Measurements from ENCODE around the gene PLCB4.

PLCB4 gene

DNA sequence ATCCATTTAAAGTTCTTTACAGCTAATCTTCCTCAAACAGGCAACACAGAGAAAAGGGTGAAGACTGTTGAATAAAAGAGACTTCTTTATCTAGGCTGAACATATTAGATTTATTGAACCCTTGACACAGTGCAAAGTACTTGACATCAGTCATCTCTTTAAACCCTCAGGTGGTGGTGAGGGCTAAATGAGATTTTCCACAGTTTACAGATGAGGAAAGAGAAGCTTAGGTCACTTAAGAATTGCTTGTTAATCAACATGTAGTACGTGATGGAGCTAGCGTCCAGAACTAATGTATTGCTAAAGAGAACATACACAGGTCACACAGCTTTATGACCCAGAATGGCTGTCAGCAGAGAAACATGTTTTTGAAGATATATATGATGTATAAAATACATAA, 252.1 kb downstream of the PLCB4 start:
- H4K20me1 ChIP-seq (ENCODE audit: low read depth, low read length): no peaks in the 10 kb centered on the region
- H3K4me2 ChIP-seq (ENCODE audit: low read depth, low read length, poor library complexity, severe bottlenecking): no peak overlapping the region
- H3K9me2 ChIP-seq (replicated peaks; ENCODE audit: insufficient read depth, low read length): no peaks in the 10 kb centered on the region
- no peak overlapping the region for H3K4me3 ChIP-seq (ENCODE audit: insufficient read depth, low read length, poor library complexity, severe bottlenecking)
- H2AFZ ChIP-seq (ENCODE audit: low read depth, low read length, severe bottlenecking): no peak overlapping the region
- H3K27me3 ChIP-seq (ENCODE audit: low read length): no peaks in the 10 kb centered on the region
- no peaks in the 10 kb centered on the region for H3K36me3 ChIP-seq (ENCODE audit: low read length)
- H3K9ac ChIP-seq (ENCODE audit: low read length): no peak overlapping the region
- H3F3A ChIP-seq (ENCODE audit: insufficient read depth): no peaks in the 10 kb centered on the region
- no peaks in the 10 kb centered on the region for H3K9me3 ChIP-seq (ENCODE audit: insufficient read depth, low read length)
- H3K27ac ChIP-seq (ENCODE audit: low read depth, low read length): no peak overlapping the region
- H3K79me2 ChIP-seq (ENCODE audit: insufficient read depth, low read length): no peaks in the 10 kb centered on the region
- TF ChIP-seq EZH2phosphoT487 (conservative IDR thresholded peaks at IDR 0.05; ENCODE audit: low read length): no peak
- TF ChIP-seq, protein P1, sequence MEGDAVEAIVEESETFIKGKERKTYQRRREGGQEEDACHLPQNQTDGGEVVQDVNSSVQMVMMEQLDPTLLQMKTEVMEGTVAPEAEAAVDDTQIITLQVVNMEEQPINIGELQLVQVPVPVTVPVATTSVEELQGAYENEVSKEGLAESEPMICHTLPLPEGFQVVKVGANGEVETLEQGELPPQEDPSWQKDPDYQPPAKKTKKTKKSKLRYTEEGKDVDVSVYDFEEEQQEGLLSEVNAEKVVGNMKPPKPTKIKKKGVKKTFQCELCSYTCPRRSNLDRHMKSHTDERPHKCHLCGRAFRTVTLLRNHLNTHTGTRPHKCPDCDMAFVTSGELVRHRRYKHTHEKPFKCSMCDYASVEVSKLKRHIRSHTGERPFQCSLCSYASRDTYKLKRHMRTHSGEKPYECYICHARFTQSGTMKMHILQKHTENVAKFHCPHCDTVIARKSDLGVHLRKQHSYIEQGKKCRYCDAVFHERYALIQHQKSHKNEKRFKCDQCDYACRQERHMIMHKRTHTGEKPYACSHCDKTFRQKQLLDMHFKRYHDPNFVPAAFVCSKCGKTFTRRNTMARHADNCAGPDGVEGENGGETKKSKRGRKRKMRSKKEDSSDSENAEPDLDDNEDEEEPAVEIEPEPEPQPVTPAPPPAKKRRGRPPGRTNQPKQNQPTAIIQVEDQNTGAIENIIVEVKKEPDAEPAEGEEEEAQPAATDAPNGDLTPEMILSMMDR (IDR thresholded peaks at IDR 0.05; ENCODE audit: insufficient read depth, low read length, poor library complexity, severe bottlenecking): no peak

DNA sequence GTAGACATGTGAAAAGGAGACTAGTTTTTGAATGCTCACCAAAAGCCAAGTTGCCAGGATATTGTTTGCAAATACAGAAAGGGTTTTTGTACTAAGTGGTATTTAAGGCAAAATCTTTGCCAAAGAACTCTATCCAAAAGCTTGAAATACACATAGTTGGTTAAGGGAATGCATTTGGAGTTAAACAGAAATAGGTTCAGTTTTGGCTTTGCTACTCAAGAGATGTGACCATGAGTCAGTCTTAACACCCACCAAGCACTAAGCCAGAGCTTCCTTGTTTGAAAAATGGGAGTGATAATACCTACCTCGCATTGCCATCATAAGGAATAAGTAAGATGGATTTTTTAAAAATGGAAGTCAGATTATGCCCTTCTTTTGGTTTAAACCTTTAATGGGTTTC, 253.8 kb downstream of the PLCB4 start:
- no peak overlapping the region for H3K9ac ChIP-seq (ENCODE audit: low read length)
- no peaks in the 10 kb centered on the region for H3F3A ChIP-seq (ENCODE audit: insufficient read depth)
- H3K4me2 ChIP-seq (ENCODE audit: low read depth, low read length, poor library complexity, severe bottlenecking): no peak overlapping the region
- no peak overlapping the region for H3K4me3 ChIP-seq (ENCODE audit: insufficient read depth, low read length, poor library complexity, severe bottlenecking)
- H3K9me3 ChIP-seq (ENCODE audit: insufficient read depth, low read length): no peaks in the 10 kb centered on the region
- no peak overlapping the region for H2AFZ ChIP-seq (ENCODE audit: low read depth, low read length, severe bottlenecking)
- no peak for TF ChIP-seq EZH2phosphoT487 (conservative IDR thresholded peaks at IDR 0.05; ENCODE audit: low read length)
- TF ChIP-seq, protein P1 (IDR thresholded peaks at IDR 0.05; ENCODE audit: insufficient read depth, low read length, poor library complexity, severe bottlenecking): no peak
- H3K27ac ChIP-seq (ENCODE audit: low read depth, low read length): no peak overlapping the region
- H3K79me2 ChIP-seq (ENCODE audit: insufficient read depth, low read length): no peaks in the 10 kb centered on the region
- H3K27me3 ChIP-seq (ENCODE audit: low read length): no peaks in the 10 kb centered on the region
- no peaks in the 10 kb centered on the region for H3K9me2 ChIP-seq (replicated peaks; ENCODE audit: insufficient read depth, low read length)
- H3K36me3 ChIP-seq (ENCODE audit: low read length): no peaks in the 10 kb centered on the region
- H4K20me1 ChIP-seq (ENCODE audit: low read depth, low read length): no peaks in the 10 kb centered on the region

DNA sequence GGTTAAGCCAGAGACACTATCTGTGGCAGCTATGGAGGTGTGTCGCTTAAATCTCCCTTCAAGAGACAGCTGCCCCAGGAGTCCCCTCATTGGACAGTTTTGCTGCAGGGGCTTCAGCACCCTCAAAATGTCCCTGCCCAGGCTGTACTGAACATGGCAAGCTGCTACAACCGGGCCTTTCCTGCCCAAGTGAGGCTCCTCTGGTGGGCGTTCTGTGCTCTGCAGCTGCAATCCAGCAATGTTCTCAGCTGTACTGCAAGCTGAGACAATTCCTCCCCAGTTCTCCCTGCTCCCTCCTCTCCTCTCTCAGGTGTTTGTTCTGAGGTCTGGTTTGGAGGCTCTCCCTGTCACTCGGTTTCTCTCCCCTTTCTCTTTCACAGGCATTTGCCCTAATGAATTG, 254.7 kb downstream of the PLCB4 start:
- Histone ChIP-seq H3K9ac (ENCODE audit: low read length) (no peak overlapping the region), H4K20me1 (ENCODE audit: low read depth, low read length) (no peaks in the 10 kb centered on the region), H3F3A (ENCODE audit: insufficient read depth) (no peaks in the 10 kb centered on the region), H3K27ac (ENCODE audit: low read depth, low read length) (no peak overlapping the region), H3K27me3 (ENCODE audit: low read length) (no peaks in the 10 kb centered on the region), H3K79me2 (ENCODE audit: insufficient read depth, low read length) (no peaks in the 10 kb centered on the region), H2AFZ (ENCODE audit: low read depth, low read length, severe bottlenecking) (no peak overlapping the region), H3K4me2 (ENCODE audit: low read depth, low read length, poor library complexity, severe bottlenecking) (no peak overlapping the region), H3K36me3 (ENCODE audit: low read length) (no peaks in the 10 kb centered on the region), H3K9me2 (replicated peaks; ENCODE audit: insufficient read depth, low read length) (no peaks in the 10 kb centered on the region), H3K9me3 (ENCODE audit: insufficient read depth, low read length) (no peaks in the 10 kb centered on the region), H3K4me3 (ENCODE audit: insufficient read depth, low read length, poor library complexity, severe bottlenecking) (no peak overlapping the region)
- TF ChIP-seq EZH2phosphoT487 (conservative IDR thresholded peaks at IDR 0.05; ENCODE audit: low read length): no peak
- TF ChIP-seq, protein P1 (IDR thresholded peaks at IDR 0.05; ENCODE audit: insufficient read depth, low read length, poor library complexity, severe bottlenecking): no peak

Measured in SU-DHL-6 (cell line).